Measurements from ENCODE around the gene SULT1C4.
"Not testable (repeated sequence)": the region's sequence is repeated elsewhere in the genome, so short reads cannot be mapped to it uniquely, and the experiment has no call there.

Gene SULT1C4

GRCh38 chr2:108377815-108378630 is at the start of gene SULT1C4:
TSS of gene SULT1C4 (plus strand) at chr2:108377954. CDS start at chr2:108378338, 384 bp downstream.
- DNase-seq, result no peak

GRCh38 chr2:108329771-108330170 is 48.0 kb upstream of the SULT1C4 start:
- DNase-seq, result no peak

GRCh38 chr2:108330979-108331378 is 46.8 kb upstream of the SULT1C4 start:
- no peak for DNase-seq

GRCh38 chr2:108345951-108346350 is 31.8 kb upstream of the SULT1C4 start:
- DNase-seq, result no peak

- no peak for DNase-seq
These were observed 30.9 kb upstream of the SULT1C4 start for GRCh38 chr2:108346827-108347226.

GRCh38 chr2:108347786-108348185 is 30.0 kb upstream of the SULT1C4 start:
- DNase-seq, result no peak

- no peak for DNase-seq
These were observed 28.8 kb upstream of the SULT1C4 start for GRCh38 chr2:108348816-108349570.

GRCh38 chr2:108349571-108349928 is 28.2 kb upstream of the SULT1C4 start:
- DNase-seq, result no peak

GRCh38 chr2:108351889-108352288 is 25.9 kb upstream of the SULT1C4 start:
- DNase-seq, result no peak

- DNase-seq, result no peak
These were observed 23.6 kb upstream of the SULT1C4 start for GRCh38 chr2:108354136-108354535.

GRCh38 chr2:108355906-108356734 is 21.6 kb upstream of the SULT1C4 start:
- DNase-seq, result no peak

GRCh38 chr2:108359336-108359735 is 18.4 kb upstream of the SULT1C4 start:
- DNase-seq, result not testable (repeated sequence)

GRCh38 chr2:108360776-108361468 is 16.8 kb upstream of the SULT1C4 start:
- no peak for DNase-seq

GRCh38 chr2:108363024-108363907 is 14.5 kb upstream of the SULT1C4 start:
- no peak for DNase-seq

- no peak for DNase-seq
These were observed 13.9 kb upstream of the SULT1C4 start for GRCh38 chr2:108363908-108364225.

- no peak for DNase-seq
These were observed 13.0 kb upstream of the SULT1C4 start for GRCh38 chr2:108364676-108365297.

- no peak for DNase-seq
These were observed 12.1 kb upstream of the SULT1C4 start for GRCh38 chr2:108365656-108366055.

- no peak for DNase-seq
These were observed 10.7 kb upstream of the SULT1C4 start for GRCh38 chr2:108367014-108367413.

GRCh38 chr2:108367561-108368175 is 10.1 kb upstream of the SULT1C4 start:
- no peak for DNase-seq

GRCh38 chr2:108369153-108369552 is 8.6 kb upstream of the SULT1C4 start:
- no peak for DNase-seq

GRCh38 chr2:108370080-108370479 is 7.7 kb upstream of the SULT1C4 start:
- DNase-seq, result no peak
